ENCODE data around the gene OXT. TPM values are rescaled to one million over a fixed set of nuclear protein-coding genes. Genes with fewer than 3 reads are reported as not detected.

OXT gene
- total and polyA plus RNA-seq, 2 of the 13 experiments (the other 11 are each of a cell fraction or from before 2014, with no cell fraction given) = not detected

DNA sequence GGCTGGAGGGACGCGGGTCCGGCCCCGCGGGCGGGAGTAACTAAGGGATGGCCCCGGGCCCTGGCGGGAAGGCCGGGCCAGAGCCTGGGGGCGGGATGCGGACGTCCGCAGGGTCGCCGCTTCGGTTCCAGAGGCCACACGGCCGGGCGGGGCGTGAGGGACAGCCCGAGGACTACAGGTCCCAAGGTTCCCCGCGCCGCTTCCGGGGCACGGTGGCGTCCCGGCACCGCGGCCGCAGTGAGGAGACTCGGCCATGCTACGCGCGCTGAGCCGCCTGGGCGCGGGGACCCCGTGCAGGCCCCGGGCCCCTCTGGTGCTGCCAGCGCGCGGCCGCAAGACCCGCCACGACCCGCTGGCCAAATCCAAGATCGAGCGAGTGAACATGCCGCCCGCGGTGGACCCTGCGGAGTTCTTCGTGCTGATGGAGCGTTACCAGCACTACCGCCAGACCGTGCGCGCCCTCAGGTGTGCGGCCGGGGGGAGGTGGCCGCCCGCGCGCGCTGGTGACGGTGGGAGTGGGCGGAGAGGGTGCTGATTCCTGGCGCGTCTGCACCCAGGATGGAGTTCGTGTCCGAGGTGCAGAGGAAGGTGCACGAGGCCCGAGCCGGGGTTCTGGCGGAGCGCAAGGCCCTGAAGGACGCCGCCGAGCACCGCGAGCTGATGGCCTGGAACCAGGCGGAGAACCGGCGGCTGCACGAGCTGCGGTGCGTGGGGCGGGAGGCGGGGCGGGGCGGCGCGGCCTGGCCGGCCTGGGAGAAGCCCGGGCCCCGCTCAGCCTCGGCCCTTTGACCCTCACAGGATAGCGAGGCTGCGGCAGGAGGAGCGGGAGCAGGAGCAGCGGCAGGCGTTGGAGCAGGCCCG lies 25.4 kb upstream of the OXT start, which contains the start of gene MRPS26 (continued):
- TF ChIP-seq HDAC1 (CRISPR knock-in tag; IDR thresholded peaks at IDR 0.05) (peak; percentile 90), SIX4 (CRISPR knock-in tag; IDR thresholded peaks at IDR 0.05) (no peak), TCF12 (IDR thresholded peaks at IDR 0.05) (no peak), TCF12 (CRISPR knock-in tag; IDR thresholded peaks at IDR 0.05) (peak; percentile 90), MIER3 (CRISPR knock-in tag; IDR thresholded peaks at IDR 0.05; ENCODE audit: borderline replicate concordance) (peak; percentile 25; the same call in 1 of the 2 replicates), ARNT (IDR thresholded peaks at IDR 0.05) (no peak), GATA4 (IDR thresholded peaks at IDR 0.05; ENCODE audit: borderline replicate concordance, low read depth) (peak; percentile 77), NCOA2 (CRISPR knock-in tag; IDR thresholded peaks at IDR 0.05) (peak; percentile 67), FOSL1 (CRISPR knock-in tag; IDR thresholded peaks at IDR 0.05; ENCODE audit: borderline replicate concordance) (peak; percentile 59; the same call in 1 of the 2 replicates), CHD2 (IDR thresholded peaks at IDR 0.05; ENCODE audit: low read depth, low read length) (peak; percentile 37; the same call in 1 of the 2 replicates), ZNF430 (CRISPR knock-in tag; IDR thresholded peaks at IDR 0.05) (peak; percentile 98), GABPA (IDR thresholded peaks at IDR 0.05; ENCODE audit: low read depth, low read length) (peak; percentile 86), GABPA (CRISPR knock-in tag; IDR thresholded peaks at IDR 0.05; ENCODE audit: low read depth) (peak; percentile 88), ZNF180 (CRISPR knock-in tag; IDR thresholded peaks at IDR 0.05; ENCODE audit: borderline replicate concordance, low read depth) (no peak; the same call in 1 of the 2 replicates), CHCHD3 (CRISPR knock-in tag; IDR thresholded peaks at IDR 0.05) (no peak), CHD4 (IDR thresholded peaks at IDR 0.05; ENCODE audit: borderline replicate concordance, low read length) (no peak), MATR3 (CRISPR knock-in tag; IDR thresholded peaks at IDR 0.05) (peak; percentile 4; the same call in 1 of the 2 replicates), JDP2 (CRISPR knock-in tag; IDR thresholded peaks at IDR 0.05; ENCODE audit: borderline replicate concordance) (peak; percentile 82; the same call in 1 of the 2 replicates), HOXA3 (CRISPR knock-in tag; IDR thresholded peaks at IDR 0.05) (peak; percentile 98), CCAR2 (optimal IDR thresholded peaks at IDR 0.05; ENCODE audit: low read depth, low read length) (no peak)
- TF ChIP-seq, protein P1, sequence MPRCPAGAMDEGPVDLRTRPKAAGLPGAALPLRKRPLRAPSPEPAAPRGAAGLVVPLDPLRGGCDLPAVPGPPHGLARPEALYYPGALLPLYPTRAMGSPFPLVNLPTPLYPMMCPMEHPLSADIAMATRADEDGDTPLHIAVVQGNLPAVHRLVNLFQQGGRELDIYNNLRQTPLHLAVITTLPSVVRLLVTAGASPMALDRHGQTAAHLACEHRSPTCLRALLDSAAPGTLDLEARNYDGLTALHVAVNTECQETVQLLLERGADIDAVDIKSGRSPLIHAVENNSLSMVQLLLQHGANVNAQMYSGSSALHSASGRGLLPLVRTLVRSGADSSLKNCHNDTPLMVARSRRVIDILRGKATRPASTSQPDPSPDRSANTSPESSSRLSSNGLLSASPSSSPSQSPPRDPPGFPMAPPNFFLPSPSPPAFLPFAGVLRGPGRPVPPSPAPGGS (CRISPR knock-in tag; IDR thresholded peaks at IDR 0.05) = peak; percentile 94; the same call in 1 of the 2 replicates
- TF ChIP-seq, protein P2, sequence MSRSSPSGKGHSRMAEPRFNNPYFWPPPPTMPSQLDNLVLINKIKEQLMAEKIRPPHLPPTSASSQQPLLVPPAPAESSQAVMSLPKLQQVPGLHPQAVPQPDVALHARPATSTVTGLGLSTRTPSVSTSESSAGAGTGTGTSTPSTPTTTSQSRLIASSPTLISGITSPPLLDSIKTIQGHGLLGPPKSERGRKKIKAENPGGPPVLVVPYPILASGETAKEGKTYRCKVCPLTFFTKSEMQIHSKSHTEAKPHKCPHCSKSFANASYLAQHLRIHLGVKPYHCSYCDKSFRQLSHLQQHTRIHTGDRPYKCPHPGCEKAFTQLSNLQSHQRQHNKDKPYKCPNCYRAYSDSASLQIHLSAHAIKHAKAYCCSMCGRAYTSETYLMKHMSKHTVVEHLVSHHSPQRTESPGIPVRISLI (CRISPR knock-in tag; IDR thresholded peaks at IDR 0.05; ENCODE audit: borderline replicate concordance) = peak; percentile 22; the same call in 1 of the 2 replicates
- TF ChIP-seq, protein P3, sequence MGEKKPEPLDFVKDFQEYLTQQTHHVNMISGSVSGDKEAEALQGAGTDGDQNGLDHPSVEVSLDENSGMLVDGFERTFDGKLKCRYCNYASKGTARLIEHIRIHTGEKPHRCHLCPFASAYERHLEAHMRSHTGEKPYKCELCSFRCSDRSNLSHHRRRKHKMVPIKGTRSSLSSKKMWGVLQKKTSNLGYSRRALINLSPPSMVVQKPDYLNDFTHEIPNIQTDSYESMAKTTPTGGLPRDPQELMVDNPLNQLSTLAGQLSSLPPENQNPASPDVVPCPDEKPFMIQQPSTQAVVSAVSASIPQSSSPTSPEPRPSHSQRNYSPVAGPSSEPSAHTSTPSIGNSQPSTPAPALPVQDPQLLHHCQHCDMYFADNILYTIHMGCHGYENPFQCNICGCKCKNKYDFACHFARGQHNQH (CRISPR knock-in tag; IDR thresholded peaks at IDR 0.05) = peak; percentile 74; the same call in 1 of the 2 replicates
- TF ChIP-seq, protein P4, sequence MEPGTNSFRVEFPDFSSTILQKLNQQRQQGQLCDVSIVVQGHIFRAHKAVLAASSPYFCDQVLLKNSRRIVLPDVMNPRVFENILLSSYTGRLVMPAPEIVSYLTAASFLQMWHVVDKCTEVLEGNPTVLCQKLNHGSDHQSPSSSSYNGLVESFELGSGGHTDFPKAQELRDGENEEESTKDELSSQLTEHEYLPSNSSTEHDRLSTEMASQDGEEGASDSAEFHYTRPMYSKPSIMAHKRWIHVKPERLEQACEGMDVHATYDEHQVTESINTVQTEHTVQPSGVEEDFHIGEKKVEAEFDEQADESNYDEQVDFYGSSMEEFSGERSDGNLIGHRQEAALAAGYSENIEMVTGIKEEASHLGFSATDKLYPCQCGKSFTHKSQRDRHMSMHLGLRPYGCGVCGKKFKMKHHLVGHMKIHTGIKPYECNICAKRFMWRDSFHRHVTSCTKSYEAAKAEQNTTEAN (CRISPR knock-in tag; conservative IDR thresholded peaks at IDR 0.05) = peak; percentile 69
- TF ChIP-seq, protein P5, sequence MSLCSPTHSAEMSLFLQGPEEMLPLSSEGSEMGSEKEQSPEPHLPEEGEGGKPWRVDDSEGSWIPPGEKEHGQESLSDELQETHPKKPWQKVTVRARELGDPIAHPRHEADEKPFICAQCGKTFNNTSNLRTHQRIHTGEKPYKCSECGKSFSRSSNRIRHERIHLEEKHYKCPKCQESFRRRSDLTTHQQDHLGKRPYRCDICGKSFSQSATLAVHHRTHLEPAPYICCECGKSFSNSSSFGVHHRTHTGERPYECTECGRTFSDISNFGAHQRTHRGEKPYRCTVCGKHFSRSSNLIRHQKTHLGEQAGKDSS (CRISPR knock-in tag; IDR thresholded peaks at IDR 0.05; ENCODE audit: borderline replicate concordance, low read depth) = peak; percentile 90
